HepG2 (cell line): Measurements from ENCODE around the gene SETD3. TPM values are rescaled to one million over a fixed set of nuclear protein-coding genes. Genes with fewer than 3 reads are reported as not detected.

Source experiments
- KAT7 ChIP-seq: IDR thresholded peaks from 2 replicates; pipeline ENCODE4 v1.6.1; 2018; ENCODE audit warnings: borderline replicate concordance, missing compliant biosample characterization
- KDM2A ChIP-seq: sonication (generic); formaldehyde crosslinking; IDR thresholded peaks from 2 replicates; pipeline ENCODE4 v1.4.0; 2020; ENCODE audit warnings: low read depth, missing genetic modification reagents, borderline replicate concordance
- KMT2B ChIP-seq: IDR thresholded peaks from 2 replicates; pipeline ENCODE4 v1.6.1; 2016; ENCODE audit warnings: missing genetic modification reagents, missing compliant biosample characterization
- NFKB2 ChIP-seq: sonication (generic); formaldehyde crosslinking; IDR thresholded peaks from 2 replicates; pipeline ENCODE4 v1.4.0; 2020; ENCODE audit warnings: missing genetic modification reagents, borderline replicate concordance
- NR2C2 ChIP-seq: sonication (generic); formaldehyde crosslinking; IDR thresholded peaks from 2 replicates; pipeline ENCODE4 v1.4.0; 2020; ENCODE audit warnings: missing genetic modification reagents, mild to moderate bottlenecking, moderate library complexity, borderline replicate concordance
- TAF1 ChIP-seq: sonication (generic); formaldehyde crosslinking; IDR thresholded peaks from 2 replicates; pipeline ENCODE4 v1.4.0; 2020; ENCODE audit warnings: missing genetic modification reagents
- XRCC5 ChIP-seq: fragments of 200-400 bp; formaldehyde crosslinking; optimal IDR thresholded peaks from 2 replicates; pipeline ENCODE3; 2017; ENCODE audit warnings: mild to moderate bottlenecking, low read length
- ZFAT ChIP-seq: sonication (generic); formaldehyde crosslinking; conservative IDR thresholded peaks from 2 replicates; pipeline ENCODE4 v1.8.1; 2023; ENCODE audit warnings: missing genetic modification reagents, inconsistent platforms
- ZFX ChIP-seq: sonication (generic); formaldehyde crosslinking; IDR thresholded peaks from 2 replicates; pipeline ENCODE4 v1.4.0; 2020; ENCODE audit warnings: mild to moderate bottlenecking, low read depth, missing genetic modification reagents, moderate library complexity
- ZFY ChIP-seq: sonication (generic); formaldehyde crosslinking; IDR thresholded peaks from 2 replicates; pipeline ENCODE4 v1.4.0; 2020; ENCODE audit warnings: missing genetic modification reagents
- ZNF235 ChIP-seq: sonication (generic); formaldehyde crosslinking; IDR thresholded peaks from 2 replicates; pipeline ENCODE4 v1.8.1; 2023; ENCODE audit warnings: mild to moderate bottlenecking, missing genetic modification reagents, borderline replicate concordance
- ZNF558 ChIP-seq: sonication (generic); formaldehyde crosslinking; IDR thresholded peaks from 2 replicates; pipeline ENCODE4 v1.9.0; 2022; ENCODE audit warnings: mild to moderate bottlenecking, missing genetic modification reagents, borderline replicate concordance
- ZNF605 ChIP-seq: sonication (generic); formaldehyde crosslinking; IDR thresholded peaks from 2 replicates; pipeline ENCODE4 v1.8.0; 2022; ENCODE audit warnings: mild to moderate bottlenecking, missing genetic modification reagents
- ZNF670 ChIP-seq: sonication (generic); formaldehyde crosslinking; IDR thresholded peaks from 2 replicates; pipeline ENCODE4 v1.8.0; 2022; ENCODE audit warnings: mild to moderate bottlenecking, missing genetic modification reagents, borderline replicate concordance
- polyA plus RNA-seq, 8 experiments: library from polyadenylated mRNA; depleted of rRNA in 3 of 8; stranded (reverse) in 7 of 8; unstranded in 1 of 8; fragments of >200 nt; fragmentation: Illumina TruSeq in 4 of 8; extraction: Trizol in 4 of 8; gene quantifications; 2 replicates each; pipeline versions ENCODE4 v1.2.1 to v1.2.3, GENCODE V29; 2011 to 2016; ENCODE audit warnings: low read depth in 4 of 8, missing spikeins in 1 of 8, mixed read lengths in 1 of 8; ENCODE audit not compliant: insufficient read depth in 1 of 8
- total RNA-seq, 5 experiments: library from RNA; depleted of rRNA; stranded (reverse); fragments of >200 nt; fragmentation: Illumina TruSeq; extraction: Trizol; gene quantifications; 2 replicates each; pipeline ENCODE4 v1.2.3, GENCODE V29; 2016; ENCODE audit warnings: low read depth in 1 of 5
- TF ChIP-seq, protein P1 (sequence below): IDR thresholded peaks from 2 replicates; pipeline ENCODE4 v1.6.1; 2016
- TF ChIP-seq, protein P2 (sequence below): sonication (generic); formaldehyde crosslinking; IDR thresholded peaks from 2 replicates; pipeline ENCODE4 v1.4.0; 2020; ENCODE audit warnings: missing genetic modification reagents
- TF ChIP-seq, protein P3 (sequence below): sonication (generic); formaldehyde crosslinking; IDR thresholded peaks from 2 replicates; pipeline ENCODE4 v1.5.1; 2020; ENCODE audit warnings: mild to moderate bottlenecking, missing genetic modification reagents
- TF ChIP-seq, protein P4 (sequence below): IDR thresholded peaks from 2 replicates; pipeline ENCODE4 v1.6.1; 2016; ENCODE audit warnings: missing compliant biosample characterization, missing genetic modification reagents, borderline replicate concordance
- TF ChIP-seq, protein P5 (sequence below): IDR thresholded peaks from 2 replicates; pipeline ENCODE4 v1.6.1; 2016; ENCODE audit warnings: mild to moderate bottlenecking

Gene SETD3
- total and polyA plus RNA-seq, 2 of the 13 experiments (the other 11 are each of a cell fraction or from before 2014, with no cell fraction given) = 30.3 to 67.1 TPM

DNA sequence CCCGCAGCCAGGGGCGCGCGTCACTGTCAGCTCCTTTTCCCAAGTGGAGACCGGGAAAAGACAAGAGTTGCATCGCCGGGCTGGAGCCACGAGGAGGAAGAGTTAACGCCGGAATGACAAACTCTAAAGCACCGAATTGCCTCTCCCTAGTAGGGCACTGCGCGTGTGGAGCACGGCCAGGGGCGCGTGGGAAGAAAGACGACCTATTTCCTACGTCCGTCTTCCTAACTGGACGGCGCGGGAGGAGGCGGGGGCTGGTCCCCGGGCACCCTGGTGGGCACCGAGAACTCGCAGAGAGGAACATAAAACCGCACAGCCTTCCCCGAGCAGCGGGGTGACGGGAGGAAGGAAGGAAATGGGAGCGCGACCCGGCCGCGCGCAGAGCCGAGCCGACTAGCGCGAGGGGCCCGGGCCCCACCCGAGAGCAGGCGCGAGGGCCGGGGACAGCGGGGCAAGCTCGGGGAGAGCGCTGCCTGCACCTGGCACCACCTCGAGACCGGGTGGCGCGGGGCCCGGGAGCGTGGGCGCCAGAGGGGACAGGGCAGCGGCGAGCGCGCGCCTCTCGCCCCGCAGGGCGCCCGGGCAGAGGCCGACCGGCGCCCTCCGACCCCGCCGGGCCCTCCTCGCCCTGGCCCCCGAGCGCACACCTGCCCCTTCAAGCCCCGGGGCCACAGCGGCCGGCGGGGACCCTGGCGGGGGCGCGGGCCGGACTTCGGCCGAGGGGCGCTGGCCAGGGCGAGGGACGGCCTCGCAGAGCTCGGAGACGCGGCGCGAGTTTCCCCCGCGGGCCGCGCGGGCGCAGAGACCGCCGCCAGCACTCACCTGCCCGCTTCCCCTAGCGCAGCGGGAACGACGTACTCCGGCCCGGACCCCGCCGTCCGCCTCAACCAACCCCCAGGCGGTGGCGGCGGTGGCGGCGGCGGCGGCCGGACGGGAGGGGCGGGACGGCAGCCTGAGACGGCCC, at the start of gene SETD3 (continued):
- TF ChIP-seq ZFAT (CRISPR knock-in tag) = no peak
- TF ChIP-seq, protein P1, sequence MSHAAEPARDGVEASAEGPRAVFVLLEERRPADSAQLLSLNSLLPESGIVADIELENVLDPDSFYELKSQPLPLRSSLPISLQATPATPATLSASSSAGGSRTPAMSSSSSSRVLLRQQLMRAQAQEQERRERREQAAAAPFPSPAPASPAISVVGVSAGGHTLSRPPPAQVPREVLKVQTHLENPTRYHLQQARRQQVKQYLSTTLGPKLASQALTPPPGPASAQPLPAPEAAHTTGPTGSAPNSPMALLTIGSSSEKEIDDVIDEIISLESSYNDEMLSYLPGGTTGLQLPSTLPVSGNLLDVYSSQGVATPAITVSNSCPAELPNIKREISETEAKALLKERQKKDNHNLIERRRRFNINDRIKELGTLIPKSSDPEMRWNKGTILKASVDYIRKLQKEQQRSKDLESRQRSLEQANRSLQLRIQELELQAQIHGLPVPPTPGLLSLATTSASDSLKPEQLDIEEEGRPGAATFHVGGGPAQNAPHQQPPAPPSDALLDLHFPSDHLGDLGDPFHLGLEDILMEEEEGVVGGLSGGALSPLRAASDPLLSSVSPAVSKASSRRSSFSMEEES (CRISPR knock-in tag) = no peak
- 0 out of 2 replicates have a peak, but pooled peaks have one; percentile 21 for TF ChIP-seq ZNF235 (CRISPR knock-in tag)
- TF ChIP-seq TAF1 (CRISPR knock-in tag) = peak; percentile 17; the same call in 1 of the 2 replicates
- peak; percentile 34 for TF ChIP-seq KDM2A (CRISPR knock-in tag)
- no peak; the same call in 1 of the 2 replicates for TF ChIP-seq ZNF605 (CRISPR knock-in tag)
- TF ChIP-seq, protein P2, sequence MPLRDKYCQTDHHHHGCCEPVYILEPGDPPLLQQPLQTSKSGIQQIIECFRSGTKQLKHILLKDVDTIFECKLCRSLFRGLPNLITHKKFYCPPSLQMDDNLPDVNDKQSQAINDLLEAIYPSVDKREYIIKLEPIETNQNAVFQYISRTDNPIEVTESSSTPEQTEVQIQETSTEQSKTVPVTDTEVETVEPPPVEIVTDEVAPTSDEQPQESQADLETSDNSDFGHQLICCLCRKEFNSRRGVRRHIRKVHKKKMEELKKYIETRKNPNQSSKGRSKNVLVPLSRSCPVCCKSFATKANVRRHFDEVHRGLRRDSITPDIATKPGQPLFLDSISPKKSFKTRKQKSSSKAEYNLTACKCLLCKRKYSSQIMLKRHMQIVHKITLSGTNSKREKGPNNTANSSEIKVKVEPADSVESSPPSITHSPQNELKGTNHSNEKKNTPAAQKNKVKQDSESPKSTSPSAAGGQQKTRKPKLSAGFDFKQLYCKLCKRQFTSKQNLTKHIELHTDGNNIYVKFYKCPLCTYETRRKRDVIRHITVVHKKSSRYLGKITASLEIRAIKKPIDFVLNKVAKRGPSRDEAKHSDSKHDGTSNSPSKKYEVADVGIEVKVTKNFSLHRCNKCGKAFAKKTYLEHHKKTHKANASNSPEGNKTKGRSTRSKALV (CRISPR knock-in tag) = peak; percentile 81; the same call in 1 of the 2 replicates
- TF ChIP-seq ZFX (CRISPR knock-in tag) = peak; percentile 42
- TF ChIP-seq NFKB2 (CRISPR knock-in tag) = no peak
- no peak for TF ChIP-seq ZNF670 (CRISPR knock-in tag)
- no peak for TF ChIP-seq NR2C2 (CRISPR knock-in tag)
- TF ChIP-seq KAT7 (CRISPR knock-in tag) = peak; percentile 43; the same call in 1 of the 2 replicates
- no peak for TF ChIP-seq KMT2B
- TF ChIP-seq, protein P3, sequence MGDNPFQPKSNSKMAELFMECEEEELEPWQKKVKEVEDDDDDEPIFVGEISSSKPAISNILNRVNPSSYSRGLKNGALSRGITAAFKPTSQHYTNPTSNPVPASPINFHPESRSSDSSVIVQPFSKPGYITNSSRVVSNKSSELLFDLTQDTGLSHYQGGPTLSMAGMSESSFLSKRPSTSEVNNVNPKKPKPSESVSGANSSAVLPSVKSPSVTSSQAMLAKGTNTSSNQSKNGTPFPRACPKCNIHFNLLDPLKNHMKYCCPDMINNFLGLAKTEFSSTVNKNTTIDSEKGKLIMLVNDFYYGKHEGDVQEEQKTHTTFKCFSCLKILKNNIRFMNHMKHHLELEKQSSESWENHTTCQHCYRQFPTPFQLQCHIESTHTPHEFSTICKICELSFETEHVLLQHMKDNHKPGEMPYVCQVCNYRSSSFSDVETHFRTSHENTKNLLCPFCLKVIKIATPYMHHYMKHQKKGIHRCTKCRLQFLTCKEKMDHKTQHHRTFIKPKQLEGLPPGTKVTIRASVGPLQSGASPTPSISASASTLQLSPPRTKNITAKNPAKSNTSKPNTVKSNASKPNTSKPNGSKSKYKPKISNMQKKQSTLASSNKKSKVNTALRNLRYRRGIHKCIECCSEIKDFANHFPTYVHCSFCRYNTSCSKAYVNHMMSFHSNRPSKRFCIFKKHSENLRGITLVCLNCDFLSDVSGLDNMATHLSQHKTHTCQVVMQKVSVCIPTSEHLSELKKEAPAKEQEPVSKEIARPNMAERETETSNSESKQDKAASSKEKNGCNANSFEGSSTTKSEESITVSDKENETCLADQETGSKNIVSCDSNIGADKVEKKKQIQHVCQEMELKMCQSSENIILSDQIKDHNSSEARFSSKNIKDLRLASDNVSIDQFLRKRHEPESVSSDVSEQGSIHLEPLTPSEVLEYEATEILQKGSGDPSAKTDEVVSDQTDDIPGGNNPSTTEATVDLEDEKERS = no peak
- TF ChIP-seq ZFY (CRISPR knock-in tag) = peak; percentile 73
- TF ChIP-seq, protein P4, sequence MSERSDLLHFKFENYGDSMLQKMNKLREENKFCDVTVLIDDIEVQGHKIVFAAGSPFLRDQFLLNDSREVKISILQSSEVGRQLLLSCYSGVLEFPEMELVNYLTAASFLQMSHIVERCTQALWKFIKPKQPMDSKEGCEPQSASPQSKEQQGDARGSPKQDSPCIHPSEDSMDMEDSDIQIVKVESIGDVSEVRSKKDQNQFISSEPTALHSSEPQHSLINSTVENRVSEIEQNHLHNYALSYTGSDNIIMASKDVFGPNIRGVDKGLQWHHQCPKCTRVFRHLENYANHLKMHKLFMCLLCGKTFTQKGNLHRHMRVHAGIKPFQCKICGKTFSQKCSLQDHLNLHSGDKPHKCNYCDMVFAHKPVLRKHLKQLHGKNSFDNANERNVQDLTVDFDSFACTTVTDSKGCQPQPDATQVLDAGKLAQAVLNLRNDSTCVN (CRISPR knock-in tag) = no peak
- peak; percentile 32 for TF ChIP-seq XRCC5
- TF ChIP-seq, protein P5, sequence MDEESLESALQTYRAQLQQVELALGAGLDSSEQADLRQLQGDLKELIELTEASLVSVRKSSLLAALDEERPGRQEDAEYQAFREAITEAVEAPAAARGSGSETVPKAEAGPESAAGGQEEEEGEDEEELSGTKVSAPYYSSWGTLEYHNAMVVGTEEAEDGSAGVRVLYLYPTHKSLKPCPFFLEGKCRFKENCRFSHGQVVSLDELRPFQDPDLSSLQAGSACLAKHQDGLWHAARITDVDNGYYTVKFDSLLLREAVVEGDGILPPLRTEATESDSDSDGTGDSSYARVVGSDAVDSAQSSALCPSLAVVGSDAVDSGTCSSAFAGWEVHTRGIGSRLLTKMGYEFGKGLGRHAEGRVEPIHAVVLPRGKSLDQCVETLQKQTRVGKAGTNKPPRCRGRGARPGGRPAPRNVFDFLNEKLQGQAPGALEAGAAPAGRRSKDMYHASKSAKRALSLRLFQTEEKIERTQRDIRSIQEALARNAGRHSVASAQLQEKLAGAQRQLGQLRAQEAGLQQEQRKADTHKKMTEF (CRISPR knock-in tag) = 0 out of 2 replicates have a peak, but pooled peaks have one; percentile 3
- peak; percentile 44; the same call in 1 of the 2 replicates for TF ChIP-seq ZNF558 (CRISPR knock-in tag)
